Putamen (tissue), 1 donor: ENCODE results near the gene STX12.
"Not testable (repeated sequence)": the region's sequence is repeated elsewhere in the genome, so short reads cannot be mapped to it uniquely, and the experiment has no call there.

Source experiments
- DNase-seq: peaks from one replicate; pipeline ENCODE4 v3.0.0-alpha.2; 2016; ENCODE audit warnings: low spot score

The STX12 gene

DNA sequence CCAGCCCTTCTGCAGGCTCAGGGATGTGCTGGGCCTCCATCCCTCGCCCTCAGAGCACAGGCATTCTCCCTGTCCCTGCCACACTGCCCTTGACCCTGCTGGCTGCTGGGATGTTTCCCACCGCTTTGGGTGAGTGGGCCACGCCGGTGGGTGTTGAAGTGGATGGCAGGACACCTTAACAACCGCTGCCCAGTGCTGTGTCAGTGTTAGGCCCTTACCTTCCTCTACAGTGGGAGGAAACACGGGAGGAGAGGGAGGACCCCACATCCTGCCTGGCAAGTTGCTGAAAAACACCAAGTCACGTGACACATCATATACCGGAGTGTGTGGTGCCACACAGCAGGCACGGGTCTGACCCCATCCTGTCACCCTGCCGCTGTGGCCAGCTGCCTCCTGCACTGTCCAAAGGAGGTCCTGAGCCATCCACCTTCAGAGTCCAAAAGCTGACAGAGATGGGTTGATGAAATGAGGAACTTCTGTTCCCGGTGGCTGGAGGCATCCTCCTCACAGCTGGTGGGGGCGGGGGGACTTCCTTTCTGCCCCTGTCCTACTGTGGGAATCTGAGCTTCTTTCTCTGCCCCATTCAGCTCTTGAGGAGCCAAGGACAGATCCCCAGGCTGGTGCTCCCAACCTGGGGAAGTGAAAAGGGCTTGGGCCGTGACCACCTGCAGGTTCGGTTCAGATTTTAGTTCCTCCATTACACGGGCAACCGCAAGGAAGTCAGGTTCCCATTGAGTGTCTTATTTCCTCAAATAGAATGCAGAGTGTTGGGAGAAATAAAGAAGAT, 96.1 kb downstream of the STX12 start:
- no peak for DNase-seq

DNA sequence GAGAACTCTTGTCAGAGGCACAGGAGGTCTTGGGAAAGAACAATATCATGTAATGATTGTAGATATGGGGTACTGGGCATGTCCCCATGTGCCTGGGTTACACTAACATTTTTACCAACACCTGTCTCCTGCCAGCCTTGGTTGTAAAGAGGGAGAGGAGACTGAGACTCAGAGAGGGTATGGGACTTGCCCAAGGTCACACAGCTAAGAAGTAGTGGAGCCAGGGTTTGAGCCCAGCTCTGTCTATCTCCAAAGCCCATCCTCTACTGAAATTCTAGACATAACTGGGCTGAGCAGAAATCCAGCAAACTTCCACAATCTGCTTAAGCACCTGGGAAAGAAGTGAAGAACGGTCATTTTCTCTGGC, 96.7 kb downstream of the STX12 start:
- no peak for DNase-seq

DNA sequence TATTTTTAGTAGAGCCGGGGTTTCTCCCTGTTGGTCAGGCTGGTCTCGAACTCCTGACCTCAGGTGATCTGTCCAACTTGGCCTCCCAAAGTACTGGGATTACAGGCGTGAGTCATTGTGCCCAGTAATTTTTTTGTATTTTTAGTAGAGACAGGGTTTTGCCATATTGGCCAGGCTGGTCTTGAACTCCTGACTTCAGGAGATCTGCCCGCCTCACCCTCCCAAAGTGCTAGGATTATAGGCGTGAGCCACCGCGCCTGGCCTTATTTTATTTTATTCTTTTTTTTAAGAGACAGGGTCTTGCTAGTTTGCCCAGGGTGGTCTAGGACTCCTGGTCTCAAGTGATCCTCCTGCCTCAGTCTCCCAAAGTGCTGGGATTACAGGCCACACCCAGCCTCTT, 98.1 kb downstream of the STX12 start:
- not testable (repeated sequence) for DNase-seq

DNA sequence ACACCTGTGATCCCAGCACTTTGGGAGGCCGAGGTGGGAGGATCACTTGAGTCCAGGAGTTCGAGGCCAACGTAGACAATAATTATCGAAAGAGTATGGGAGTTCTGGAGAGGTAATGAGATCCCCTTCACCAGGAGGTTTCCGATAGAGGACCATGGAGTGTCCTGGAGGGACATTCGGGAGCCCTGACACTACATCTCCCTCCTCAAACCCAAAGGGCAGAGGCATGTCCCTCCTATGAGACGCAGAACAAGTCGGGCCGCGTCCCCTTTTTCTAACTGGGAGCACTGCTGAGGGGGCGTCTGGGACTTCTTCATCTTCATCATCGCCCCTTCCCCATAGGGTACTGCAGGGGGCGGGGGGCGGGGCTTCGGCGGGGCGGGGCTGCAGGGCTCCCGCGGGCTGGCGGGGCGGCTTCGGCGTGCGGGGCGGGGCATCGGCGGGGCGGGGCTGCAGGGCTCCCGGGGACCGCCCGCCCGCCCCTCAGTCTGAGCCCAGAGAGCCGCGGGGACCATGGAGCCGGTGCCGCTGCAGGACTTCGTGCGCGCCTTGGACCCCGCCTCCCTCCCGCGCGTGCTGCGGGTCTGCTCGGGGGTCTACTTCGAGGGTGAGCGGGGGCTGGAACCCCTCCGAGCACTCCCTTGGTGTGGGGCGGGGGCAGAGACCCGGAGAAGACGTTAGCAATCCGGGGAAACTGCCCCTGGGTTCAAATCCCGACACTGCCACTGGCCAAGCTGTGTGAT, 99.2 kb downstream of the STX12 start, which contains the start of gene THEMIS2:
Gene THEMIS2 (plus strand): TSS at position 486 of the 743 bp plus-strand sequence. CDS start 28 bp downstream, at position 514.
- no peak for DNase-seq

DNA sequence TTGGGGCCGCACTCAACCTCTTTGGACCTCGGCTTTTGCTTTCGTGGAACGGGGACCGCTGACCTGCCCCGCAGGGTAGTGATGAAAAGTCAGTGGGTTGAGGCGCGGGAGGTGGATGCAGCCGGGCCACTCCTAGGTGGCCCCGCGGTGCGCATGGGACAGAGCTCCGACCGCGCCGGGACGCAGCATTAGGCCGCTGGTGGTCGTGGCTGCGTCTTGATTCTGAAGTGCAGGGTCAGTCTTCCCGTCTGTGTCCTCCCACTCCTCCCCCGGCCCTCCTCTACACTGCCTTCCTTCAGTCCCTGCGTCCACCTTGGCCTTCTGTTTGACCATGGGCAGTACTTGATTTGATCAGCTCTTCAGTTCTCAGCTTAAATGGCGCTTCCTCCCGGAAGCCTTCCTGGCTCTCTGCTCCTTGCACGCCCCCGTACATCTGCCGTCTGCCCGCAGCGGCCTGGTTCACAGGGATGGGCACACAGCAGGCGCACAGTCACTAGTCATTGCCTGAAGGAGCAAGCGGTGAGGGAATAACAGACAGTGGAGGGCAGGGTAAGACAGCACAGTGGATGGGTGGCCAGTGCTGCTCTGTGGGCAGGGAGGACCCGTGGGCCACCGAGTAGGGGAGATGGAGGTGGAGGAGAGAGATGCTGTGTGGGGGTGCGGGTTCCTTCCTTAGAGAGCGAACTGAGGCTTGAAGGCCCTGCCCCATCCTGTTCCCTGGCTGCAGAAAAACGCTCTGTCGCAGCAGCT, 100.0 kb downstream of the STX12 start:
- DNase-seq, result no peak

DNA sequence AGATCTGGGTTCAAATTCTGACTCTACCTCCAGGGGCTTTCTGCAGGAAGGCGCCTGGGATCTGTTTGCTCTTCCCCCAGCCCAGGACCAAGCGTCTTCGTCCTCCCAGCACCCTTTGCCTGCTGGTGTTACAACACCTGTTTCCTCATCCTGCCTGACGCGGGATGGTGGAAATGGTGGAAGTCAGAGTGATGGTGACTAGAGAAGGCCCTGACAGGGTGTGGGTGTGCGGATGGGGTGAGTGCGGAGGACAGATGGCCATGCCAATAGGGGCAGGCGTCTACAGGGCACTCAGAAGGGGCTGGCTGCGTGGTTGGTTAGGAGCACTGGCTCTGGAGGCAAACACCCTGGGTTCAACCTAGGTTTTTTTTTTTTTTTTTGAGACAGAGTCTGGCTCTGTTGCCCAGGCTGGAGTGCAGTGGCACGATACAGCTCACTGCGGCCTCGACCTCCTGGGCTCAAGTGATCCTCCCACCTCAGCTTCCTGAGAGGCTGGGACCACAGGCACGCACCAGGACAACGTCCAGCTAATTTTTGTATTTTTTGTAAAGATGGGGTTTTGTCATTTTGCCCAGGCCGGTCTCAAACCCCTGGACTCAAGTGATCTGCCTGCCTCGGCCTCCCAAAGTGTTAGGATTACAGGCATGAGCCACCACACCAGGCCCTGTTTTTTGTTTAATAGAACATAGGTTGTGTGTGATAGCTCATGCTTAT, 100.8 kb downstream of the STX12 start:
- no peak for DNase-seq
